Hippocampal formation (tissue), 2 donors: ENCODE results near the gene TACC2.
"Not testable (repeated sequence)": the region's sequence is repeated elsewhere in the genome, so short reads cannot be mapped to it uniquely, and the experiment has no call there.

Experiments
- DNase-seq, 2 donors: peaks; one replicate each; lab custom pipeline; 2025; lab: John Stamatoyannopoulos, UW

The TACC2 gene

GRCh38 chr10:121988361-121989324 is at the start of gene TACC2:
TSS of gene TACC2 (plus strand) at chr10:121989163. CDS start at chr10:122021982, 32,819 bp downstream.
- no peak for DNase-seq

DNA sequence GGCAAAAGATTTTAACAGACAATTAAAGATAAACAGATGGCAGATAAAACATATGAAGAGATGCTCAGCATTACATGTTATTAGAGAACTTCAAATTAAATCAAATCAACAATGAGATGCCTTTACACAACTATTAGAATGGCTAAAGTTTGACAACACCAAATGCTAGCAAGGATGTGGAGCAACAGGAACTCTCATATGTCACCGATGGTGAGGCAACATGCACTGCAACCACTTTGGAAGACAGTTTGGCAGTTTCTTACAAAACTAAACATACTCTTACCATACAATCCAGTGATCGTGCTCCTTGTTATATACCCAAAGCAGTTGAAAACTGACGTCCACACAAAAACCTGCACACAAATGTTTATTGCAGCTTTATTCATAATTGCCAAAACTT is 47.4 kb upstream of the TACC2 start:
- no peak for DNase-seq

DNA sequence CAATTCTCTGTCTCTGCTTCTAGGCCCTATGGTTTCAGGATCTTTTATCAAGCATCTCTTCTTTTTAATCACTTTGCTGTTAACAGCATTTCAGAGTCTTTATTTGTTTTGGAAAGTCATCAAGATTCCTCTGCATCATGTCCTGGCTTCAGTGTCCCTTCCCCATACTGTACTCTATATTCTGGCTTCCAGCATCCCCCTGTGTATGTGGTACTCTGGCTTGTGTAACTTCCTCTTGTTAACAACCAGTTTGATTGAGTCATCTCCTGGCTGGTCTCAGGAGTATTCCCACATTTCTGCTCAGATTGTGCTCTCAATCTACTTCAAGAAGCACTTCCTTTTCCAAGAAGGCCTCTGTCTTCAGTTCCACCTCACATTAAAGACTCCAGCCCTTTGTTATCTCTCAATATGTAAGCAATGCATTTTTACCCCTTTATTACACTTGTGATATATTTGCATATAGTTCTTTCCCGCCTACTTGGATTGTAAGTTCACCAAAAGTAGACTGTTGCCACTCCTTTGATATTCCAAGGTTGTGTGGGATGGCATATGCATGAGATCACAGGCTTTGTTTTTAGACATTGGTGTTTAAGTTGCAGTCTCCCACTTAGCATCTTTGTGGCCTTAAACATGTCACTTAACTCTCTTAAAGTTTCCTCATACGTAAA is 46.1 kb upstream of the TACC2 start:
- DNase-seq, result no peak

- DNase-seq, result no peak
These were observed 41.3 kb upstream of the TACC2 start for GRCh38 chr10:121947343-121948330.

GRCh38 chr10:121949049-121949448 is 39.9 kb upstream of the TACC2 start:
- DNase-seq, result no peak

DNA sequence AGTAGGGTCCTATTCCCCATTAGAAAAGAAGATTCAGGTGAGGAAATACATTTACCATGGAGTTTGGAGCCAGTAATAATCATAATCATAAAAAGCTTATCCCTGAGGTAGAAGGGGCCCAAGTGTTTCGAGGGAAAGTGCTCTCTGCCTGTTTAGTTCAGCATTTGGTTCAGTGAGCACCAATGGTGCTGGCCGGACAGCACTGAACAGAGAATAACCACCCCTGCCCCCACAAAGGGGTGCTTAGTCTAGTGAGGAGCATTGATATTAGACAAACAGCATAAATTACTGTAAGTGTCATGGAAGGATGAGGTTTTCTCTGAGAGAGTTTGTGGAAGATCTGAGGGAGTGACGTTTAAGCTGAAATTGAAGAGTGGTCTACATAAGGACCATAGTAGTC is 39.5 kb upstream of the TACC2 start:
- no peak for DNase-seq

DNA sequence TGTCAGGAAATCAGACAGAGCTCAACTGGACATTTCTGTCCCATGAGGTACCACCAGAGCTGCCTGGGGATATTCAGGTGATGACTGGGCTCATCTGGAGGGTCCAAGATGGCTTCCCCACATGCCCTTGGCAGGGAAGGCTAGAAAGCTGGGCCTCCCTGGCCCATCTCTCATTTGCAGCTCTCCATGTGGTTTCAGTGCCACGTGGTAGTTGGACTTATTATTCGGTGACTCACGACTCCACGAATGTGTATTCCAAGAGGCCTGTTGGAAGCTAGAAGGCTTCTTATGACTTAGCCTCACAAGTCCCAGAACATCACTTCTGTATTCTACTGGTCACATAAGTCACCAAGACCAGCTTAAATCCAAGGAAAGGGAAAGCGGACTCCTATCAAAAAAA is 36.7 kb upstream of the TACC2 start:
- DNase-seq, result no peak

DNA sequence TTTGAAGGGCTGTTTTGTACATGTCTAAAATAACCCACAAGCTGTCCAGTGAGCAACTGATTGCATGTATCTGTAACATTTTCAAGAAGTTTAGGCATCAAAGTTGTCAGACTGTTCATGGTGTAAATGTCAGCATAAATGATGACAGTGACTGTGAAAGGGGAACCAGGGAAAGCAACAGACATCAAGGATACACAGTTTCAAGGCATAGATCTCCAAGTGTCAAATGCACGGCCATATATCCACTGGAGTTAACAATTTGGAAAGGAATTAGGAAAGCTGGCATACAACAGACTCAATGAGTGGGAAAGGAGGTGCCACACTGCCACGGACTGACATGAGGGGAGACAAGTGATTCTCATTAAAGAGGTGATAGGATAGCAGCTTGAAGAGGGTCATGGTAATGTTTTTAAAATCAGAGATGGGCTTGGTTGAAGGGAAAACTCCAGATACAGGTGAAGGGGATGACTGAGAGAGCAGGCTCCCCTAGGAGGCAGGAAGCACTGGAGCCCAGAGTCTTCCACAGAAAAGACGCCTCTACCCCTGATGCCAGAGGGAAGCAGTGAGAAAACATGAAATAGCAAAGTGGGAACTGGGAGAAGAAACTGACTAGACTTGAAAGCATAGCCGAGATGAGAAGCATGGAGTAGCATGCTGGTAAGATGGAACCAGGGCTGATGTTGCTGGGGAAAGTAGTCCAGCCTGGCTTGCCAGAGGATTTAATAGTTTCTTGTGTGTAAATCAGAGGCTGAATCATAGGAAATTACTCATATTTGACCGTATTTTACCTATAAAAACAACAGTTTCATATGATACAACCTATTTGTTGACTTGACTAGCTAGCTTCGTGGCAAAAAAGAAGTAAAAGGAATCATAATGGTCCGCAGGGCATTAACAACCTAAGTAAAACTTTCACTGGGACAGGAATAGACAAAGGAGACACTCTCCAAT is 32.6 kb upstream of the TACC2 start:
- no peak for DNase-seq

DNA sequence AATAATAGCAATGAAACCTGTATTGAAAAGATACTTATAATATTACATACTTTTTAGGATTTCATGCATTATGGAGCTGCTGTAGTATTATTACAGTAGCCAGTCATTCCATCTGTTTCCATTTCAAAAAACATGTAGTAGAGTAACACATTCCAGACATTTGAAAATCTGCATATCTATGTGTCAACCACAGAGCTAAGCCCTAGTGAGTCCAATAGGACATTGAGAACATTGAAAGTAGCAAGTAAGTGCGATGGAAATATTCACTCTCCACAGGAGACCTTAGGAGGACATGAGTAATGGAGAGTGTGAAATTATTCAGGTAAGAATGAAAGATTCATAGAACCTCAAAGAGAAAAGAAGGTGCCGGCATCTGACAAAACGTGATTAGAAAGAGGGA is 29.3 kb upstream of the TACC2 start:
- no peak for DNase-seq

DNA sequence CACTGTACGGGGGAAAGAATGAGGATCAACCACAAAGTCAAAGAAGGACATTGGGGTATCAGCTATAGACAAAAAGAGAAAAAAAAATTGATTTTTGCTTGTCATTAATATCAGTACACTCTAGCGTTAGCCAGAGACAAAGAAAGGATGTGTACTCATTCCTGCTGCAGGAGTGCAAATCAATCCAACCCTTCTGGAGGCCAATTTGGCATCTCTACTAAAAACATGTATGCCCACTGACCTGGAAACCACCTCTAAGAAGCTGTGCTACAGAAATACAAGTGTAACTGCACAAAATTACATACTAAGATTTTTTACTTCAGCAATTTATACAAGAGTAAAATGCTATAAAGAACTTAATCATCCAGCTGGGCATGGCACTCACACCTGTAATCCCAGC is 27.5 kb upstream of the TACC2 start:
- no peak for DNase-seq

GRCh38 chr10:121965996-121966395 is 23.0 kb upstream of the TACC2 start:
- no peak for DNase-seq

- DNase-seq, result not testable (repeated sequence)
These were observed 19.9 kb upstream of the TACC2 start for GRCh38 chr10:121969086-121969485.

DNA sequence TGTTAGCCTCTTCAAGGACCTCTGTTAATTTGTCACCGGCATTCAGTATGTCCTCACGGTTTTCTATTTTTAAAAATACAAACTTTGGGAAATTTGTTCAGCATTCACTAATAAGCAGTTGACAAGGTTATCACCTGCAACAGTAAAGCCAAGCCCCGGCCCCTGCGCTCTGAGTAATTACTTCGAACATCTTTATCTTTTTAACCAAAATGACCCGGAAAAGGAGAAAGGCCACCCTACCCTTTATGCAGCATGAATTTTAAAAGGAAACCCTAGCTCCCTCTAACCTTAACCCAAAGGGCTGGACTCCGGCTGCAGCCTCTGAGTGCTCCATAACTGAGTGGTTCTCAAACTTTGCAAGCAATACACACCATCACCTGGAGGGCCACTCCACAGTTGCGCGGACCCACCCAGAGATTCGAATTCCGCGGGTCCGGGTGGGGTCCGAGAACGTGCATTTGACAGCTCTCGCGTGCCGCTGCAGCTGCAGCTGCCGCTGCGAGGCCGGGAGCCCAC is 14.9 kb upstream of the TACC2 start:
- no peak for DNase-seq

DNA sequence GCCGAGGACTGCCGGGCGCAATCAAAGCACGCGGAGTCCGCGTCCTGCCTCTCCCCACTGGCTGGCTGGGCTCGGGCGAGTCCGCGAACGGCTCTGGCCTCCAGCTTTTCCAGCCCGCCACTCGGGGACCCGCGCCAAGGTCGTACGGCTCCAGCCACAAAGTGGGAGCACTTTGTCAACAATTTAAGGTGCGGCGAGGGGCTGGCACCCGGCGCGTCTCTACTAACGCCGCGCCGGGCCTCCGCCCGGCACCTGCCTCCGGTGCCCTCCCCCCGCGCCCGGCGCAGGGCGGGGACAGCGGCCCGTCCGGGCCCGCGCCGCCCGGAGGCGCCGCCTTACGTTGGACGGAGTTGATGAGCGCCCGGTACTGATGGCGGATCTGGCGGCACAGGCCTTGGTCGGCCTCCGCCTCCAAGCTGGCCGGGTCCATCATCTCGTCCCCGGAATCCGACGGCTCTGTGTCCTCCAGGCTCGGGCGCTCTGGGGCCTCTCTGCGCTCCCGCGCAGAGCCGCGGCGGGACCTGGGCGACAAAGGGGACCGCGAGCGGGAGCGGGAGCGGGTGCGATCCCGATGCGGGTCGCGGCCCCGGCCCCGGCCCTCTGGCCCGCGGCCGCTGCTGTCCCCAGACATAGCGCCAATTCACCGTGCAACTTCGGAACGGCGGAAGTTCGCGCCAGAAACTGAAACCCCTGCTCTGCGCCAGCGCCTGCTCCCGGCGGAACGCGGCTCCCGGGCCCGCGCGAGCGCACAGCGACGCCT is 14.2 kb upstream of the TACC2 start, which contains the start of gene NSMCE4A:
NSMCE4A (minus strand) TSS at position 683 of the 760 bp plus-strand sequence; CDS start at position 631, 52 bp downstream.
- DNase-seq, result peak; percentile 57 to 73

- no peak for DNase-seq
These were observed 13.5 kb upstream of the TACC2 start for GRCh38 chr10:121975295-121976086.

GRCh38 chr10:121976607-121977006 is 12.4 kb upstream of the TACC2 start:
- no peak for DNase-seq

- DNase-seq, result no peak
These were observed 10.5 kb upstream of the TACC2 start for GRCh38 chr10:121978511-121978910.

- DNase-seq, result no peak
These were observed 7.6 kb upstream of the TACC2 start for GRCh38 chr10:121981346-121981745.

- DNase-seq, result no peak
These were observed 5.1 kb upstream of the TACC2 start for GRCh38 chr10:121983852-121984251.
